T-helper 9 cell (primary cell): ENCODE data around the gene SMAD3.
"Not testable (repeated sequence)": the region's sequence is repeated elsewhere in the genome, so short reads cannot be mapped to it uniquely, and the experiment has no call there.

Source experiments
- DNase-seq: peaks from one replicate; pipeline ENCODE4 v3.0.0-alpha.2; 2020

Gene SMAD3

DNA sequence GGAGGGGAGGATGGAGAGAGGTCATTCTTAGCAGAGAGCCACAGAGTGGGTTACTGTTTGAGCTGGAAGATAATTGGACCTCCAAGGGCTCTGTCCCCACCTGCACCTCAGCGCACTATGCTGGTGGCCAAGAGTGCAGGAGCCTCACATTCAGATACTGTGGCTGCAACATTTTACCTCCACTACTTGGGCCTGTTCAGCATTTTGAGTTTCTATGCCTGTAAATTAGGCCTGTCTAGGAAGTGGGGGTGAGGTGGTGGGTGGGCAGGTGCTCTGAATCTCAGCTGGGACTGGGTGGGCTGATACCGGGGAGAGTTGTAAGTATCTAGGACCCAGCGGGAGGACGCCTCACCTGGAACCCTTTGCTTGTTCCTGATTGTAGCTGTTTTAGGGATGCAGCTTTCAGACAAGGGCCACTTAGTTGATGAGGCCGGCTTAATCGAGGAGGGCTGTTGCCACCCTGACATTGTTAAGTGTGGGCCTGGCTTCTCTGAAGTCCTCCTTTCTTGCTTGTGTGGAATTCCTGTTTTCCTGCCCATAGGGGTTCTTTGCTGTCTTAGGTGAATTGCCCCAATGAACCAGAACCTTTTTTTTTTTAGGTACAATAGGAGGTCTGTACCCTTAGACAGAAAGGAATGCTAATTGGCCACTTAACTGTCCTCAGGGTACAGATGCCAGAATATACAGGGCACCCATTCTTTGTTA is 83.8 kb downstream of the SMAD3 start:
- DNase-seq = no peak

DNA sequence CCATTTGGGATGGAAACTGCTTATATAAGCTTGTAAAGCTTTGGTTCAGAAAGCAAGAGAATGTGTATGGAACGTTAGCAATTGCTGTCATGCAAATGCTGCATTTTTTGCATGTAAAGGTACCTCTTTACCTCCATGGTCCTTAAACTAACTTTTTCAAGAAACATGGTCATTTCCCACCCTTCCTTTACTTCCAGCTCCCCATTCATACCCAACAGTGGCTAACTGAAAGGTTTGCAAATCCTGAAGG is 84.3 kb downstream of the SMAD3 start:
- no peak for DNase-seq

DNA sequence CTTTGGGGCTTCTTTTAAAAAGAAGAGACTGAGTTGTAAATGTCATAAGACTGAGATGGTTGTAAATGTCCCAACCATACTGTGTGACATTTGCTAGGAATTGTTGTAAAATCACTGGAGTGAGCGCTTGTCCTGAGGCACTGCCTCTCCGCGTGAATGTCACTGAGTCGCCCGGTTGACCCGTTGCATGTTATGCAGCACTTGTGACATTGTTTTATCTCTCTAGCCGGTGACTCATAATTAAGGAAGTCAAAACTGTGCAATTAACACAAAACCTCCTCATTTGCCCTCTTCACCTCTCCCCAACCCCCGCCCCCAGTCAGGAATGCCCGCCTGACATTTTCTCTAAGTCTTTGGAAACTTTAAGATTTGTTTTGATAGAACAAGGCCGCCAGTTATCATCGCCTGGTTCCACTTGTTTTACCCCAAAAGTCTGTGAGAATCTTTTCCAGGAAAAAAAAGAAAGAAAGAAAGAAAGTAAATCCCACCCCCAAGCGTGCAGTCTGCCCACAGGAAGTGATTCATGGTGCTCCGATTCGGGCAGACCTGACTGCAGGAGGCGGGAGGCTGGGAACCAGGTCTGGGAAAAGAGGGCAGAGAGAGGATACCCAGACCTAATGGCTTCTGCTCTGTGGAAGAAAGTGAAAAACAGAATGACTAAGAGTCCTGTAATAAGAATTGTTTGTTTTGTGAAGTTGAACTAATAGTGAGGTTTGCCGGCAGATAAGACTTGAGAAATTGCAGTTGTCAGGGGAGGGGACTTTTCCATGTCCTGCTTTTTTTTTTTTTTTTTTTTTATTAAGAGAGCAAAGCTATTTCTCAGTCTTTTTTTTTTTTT is 84.8 kb downstream of the SMAD3 start:
- peak; percentile 15 for DNase-seq

DNA sequence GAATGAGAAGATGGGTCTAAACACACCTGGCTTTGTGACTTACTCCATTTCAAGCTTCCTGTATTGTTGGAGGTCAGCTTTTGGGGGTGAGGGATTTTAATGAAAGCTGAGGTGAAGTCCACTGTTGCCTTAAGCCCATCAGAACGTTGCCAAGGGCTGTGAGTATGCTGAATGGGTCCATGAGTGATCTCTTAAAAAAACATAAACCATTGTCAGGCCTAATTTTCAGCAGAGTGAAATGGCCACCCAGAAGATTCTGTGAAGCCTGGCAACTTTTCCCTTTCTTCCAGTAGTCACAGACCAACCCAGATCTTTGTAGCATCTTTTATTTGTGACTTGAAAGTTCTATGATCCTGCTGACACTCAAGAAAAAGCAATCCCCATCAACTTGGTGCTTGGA is 87.0 kb downstream of the SMAD3 start:
- no peak for DNase-seq

DNA sequence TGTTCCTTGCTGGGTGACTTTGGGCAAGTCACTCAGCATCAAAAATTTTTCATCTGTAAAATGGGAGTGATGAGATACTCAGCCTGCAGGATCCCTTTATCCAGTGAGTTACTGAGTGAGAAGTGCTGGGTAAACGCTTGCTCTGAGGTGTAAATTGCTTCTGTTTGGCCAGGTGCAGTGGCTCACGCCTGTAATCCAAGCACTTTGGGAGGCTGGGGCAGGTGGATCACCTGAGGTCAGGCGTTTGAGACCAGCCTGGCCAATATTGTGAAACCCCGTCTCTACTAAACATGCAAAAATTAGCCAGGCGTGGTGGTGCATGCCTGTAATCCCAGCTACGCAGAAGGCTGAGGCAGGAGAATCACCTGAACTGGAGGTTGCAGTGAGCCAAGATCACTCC is 87.6 kb downstream of the SMAD3 start:
- DNase-seq = not testable (repeated sequence)

DNA sequence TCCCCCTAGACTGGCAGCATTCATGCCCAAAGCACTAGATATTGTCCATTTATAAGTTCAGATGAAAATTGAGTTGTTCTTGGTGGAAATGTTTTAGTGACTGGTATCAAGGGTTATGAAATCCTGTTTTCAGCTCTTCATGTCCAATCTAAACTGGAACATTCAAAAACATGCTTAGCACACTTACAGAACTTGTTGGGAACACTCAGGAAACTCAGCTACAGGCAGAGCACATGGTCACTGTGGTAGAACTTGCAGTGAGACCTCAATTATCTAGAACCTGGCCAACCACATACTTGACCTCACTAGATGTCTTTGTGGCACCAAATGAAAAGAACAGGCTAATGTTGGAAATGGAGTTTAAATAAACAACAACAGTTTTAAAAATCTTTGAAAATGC is 88.8 kb downstream of the SMAD3 start:
- no peak for DNase-seq

DNA sequence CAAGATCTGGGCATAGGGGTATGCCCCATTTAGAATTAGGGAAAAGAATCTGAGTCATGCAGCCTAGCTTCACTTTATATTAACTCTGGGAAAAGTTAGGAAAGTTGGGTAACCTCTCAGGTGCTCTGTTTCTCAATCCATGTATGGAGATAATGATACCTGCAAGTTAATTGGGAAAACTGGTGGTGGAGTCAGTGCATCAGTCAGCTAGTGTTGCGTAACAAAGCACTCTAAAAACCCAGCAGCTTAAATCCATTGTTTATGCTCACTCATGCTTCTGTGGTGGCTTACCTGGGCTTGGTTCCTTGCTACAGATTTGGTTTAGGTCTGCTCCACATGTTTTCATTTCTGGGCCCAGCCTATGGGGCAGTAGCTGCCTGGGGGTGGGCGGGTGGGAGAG is 91.0 kb downstream of the SMAD3 start:
- no peak for DNase-seq

DNA sequence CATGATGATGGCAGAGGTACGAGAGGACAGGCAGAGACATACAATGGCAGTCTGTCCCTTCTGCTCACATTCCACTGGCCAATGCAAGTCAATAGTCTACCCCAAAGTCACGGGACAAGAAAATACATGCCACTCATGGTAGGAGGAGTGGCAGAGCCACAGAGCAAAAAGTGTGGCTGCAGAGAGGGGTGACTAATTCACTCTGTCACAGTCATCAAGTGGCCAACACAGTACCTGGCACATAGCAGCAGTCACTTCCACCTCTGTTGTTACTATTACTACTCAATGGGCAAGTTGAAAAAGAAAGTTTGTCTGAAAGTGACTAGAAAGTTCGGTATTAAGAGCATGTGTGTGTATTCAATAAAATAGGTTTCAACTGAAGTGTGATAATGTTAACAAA is 91.4 kb downstream of the SMAD3 start:
- no peak for DNase-seq

DNA sequence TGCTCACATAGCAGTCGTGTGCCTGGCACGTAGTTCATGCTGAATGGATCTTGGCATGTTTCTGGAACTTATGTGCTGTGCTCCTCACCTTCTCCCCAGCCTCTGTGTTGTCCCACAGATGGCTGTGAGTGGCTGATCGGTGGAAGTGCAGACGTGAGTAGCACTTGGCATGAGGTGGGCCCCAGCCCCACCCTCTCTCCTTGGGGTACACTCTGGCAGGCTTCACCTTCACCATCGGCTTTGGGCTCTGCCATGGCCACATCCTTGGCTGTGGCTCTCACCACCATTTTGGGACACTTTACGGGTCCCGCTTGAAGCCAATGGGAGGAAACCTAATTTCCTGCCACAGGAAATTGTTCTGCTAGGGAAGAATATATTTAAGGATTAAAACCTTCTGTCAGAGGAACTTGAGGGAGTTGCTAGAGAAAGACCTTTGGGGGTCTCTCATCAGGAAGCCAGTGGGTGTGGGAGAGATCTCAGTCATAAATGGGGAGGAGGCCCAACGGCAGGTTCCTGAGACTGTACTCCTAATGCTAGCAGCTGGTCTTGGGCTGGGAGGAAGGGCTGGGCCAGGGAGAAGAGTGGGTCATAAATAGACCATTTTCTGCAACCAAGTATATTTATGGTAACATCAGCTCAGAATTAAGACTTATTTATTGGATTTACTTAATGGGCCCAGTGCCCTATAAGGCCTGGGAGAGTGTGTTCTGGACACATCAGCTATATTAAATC is 92.3 kb downstream of the SMAD3 start:
- DNase-seq = no peak

DNA sequence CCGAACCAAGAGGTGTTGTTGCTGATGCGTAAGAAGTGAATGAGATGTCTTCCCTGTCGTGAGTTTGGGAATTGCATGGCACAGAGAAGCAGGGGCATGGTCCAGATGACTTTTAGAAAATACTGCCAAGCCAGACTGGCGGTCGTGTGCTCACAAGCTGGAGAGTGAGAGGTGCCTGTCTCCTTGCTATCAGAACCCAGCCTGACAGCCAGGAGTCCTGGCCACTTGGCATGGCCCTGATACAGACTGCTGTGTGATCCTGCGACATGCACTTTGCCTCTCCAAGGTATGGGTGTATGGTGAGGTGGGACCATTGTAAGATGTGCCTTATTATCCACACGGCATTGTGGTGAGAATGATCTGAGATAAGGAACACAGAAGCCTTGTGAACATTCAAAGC is 93.0 kb downstream of the SMAD3 start:
- no peak for DNase-seq

DNA sequence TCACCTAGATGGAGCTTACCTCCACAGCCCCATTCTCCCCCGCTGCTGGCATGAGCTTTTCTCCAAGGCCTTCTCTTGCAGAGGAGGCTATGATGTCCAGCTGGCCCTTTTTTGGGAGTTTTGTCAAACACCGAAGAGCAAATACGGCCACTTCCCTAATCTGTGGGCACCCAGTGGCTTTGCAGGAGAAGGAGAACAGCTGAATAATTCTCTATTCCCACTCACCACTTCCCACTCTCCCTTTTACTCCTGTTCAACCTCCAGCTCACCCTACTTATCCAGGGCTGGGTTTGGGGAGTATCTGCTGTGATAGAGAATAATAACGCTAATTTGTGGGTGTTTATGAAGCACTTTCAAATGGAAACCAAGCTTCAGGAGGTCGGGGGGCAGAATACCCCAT is 96.0 kb downstream of the SMAD3 start:
- no peak for DNase-seq

DNA sequence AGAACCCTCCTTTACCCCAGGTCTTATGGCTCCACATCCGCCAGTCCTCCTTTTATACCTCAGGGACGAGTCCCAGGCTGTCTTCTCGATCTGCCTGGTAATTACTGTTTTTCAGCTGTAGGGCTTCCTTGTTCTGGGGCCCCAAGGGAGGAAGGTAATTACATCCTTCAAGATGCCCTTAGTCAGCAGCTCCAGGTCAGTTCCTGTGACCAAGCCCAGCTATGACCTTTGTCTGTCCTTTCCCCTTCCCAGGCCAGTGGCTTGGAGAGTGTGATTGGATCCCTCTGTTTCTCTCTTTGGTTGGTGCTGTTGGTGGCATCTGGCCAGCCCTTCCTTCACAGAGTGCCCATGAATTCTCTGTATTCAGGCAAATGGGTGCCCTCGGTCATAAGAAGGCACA is 96.5 kb downstream of the SMAD3 start:
- DNase-seq = no peak

DNA sequence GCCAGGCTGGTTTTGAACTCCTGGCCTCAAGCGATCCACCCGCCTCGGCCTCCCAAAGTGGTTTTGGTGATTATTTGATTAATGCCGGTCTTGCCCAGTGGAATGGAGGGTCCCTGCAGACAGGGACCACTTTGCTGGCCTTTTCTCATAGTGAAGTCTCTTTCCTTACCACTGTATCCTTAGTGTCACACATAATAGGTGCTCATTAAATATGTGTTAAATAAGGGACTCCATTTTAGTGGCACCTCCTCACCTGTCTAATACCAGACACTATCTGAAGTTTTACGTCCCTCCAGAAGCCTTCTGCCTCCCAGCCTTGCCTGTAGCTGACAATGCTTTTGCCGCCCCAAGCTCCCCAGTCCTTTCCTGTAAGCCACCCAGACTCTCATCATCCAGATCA is 97.8 kb downstream of the SMAD3 start:
- no peak for DNase-seq

DNA sequence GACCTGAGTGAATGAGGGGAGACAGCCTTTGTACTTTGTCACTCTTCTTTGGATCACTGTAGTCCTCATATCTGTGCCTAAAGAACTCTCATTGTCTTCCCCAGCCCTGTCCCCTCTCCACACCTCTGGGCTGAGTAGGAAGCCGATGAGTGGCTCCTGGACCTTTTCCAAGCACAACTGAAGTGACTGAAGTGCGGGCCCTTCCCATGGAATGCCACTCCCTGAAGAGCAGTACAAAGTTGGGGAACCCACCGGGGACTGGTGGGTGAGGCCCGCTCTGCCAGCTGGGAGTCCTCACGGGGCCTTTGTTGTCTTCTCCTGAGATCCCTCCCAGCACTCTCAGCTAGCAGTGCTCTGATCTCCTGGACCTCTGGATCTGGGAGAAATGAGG is 99.0 kb downstream of the SMAD3 start:
- no peak for DNase-seq

DNA sequence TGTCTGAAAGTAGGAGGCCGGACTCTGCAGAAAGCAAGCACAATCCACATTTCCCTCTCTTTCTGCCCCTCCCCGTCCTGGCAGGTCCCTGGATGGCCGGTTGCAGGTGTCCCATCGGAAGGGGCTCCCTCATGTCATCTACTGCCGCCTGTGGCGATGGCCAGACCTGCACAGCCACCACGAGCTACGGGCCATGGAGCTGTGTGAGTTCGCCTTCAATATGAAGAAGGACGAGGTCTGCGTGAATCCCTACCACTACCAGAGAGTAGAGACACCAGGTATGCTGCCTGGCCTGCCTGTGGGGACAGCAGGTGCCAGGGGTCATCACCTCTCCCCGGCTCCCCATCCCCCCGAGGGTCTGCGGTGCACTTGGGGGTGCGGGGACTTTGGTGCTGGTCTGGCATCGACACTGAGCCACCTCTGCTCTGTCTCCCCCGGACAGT is 99.4 kb downstream of the SMAD3 start:
- DNase-seq = no peak

DNA sequence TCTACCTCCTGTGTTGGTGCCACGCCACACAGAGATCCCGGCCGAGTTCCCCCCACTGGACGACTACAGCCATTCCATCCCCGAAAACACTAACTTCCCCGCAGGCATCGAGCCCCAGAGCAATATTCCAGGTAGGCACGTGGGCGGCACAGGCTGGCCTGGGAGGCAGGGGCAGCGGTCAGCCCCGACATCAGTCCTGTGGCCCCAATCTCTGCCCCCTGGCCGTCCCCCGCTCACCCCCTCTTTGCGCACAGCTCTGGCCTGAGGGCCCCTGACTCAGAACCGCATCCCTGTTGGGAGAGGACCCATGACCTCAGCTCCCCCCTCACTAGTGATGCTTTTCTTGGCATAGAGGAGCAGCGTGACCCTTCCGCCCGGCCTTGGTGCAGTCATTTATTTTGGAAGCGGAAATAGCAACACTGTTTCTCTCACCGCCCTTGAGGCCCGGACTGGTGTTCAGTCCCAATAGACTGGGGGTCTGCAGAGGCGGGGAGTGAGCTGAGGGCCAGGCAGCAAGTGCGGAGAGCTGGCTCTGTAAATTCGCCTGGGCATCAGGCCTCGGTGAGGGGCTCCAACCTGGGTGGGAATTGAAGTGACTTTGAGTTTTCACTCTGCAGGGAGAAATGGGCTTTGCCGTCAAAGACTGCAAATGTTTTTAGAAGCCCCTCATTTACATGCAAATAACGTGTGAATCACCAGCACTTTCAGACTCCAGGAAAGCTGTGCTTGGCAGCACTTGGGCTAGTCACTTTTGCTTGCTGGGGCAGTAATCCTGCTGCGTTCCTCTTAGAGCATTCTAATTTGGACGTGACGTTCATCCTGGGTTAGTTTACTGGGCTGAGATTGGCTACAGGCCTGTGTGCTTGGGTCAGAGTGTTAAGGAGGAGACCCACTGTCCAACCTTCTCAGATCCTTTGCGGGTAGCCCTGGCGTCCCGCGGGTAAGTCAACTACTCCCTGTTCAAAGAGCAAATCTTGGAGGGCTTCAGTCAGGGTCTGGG is 100.2 kb downstream of the SMAD3 start:
- no peak for DNase-seq

DNA sequence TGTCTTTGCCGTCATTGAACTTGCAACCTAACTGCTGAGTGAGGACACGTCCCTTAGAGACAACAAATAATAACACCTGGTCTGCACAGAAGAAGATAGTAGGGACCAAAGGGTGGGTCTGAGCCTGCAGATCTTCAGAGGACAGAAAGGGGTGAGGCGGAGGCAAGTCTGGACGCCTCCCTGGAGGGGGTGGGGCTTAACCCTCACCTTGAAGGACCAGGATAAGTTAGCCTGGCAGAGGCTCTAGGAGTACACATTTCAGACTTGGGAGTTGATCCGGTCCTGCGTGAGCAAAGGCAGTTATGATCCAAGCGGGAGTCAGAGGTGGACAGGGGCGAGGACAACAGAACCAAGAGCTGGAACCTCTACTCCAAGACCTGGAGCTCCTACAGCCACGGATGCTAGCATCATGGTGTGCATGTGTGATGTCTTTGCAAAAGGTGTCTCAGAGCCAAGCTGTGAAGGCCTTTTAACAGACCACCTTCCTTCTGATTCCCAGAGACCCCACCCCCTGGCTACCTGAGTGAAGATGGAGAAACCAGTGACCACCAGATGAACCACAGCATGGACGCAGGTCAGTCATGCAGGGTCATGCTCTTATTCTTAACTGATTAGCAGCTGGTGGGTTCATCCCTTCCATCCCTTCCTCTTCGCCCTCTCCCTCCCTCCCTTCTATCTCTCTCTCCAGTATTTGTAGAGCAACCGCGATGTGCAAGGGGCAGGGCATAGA is 101.0 kb downstream of the SMAD3 start:
- DNase-seq = no peak

DNA sequence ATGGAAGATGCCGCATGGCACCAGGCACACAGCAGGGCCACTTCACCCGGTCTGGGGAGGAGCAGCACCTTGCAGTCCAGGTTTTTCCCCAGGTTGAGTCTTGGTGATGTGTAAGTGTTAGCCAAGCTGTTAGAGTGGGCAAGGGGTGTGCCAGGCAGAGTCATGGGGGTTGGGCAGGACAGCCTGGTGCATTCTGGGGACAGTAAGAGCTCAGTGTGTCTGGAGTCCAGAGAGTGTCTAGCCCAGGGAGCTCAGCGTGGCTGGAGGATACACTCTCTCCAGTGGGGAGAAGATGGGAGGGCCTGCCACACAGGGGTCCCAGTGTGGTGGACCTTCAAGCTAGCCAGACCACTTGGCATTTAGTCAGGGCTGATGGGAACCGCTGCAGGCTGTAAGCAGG is 101.7 kb downstream of the SMAD3 start:
- no peak for DNase-seq

DNA sequence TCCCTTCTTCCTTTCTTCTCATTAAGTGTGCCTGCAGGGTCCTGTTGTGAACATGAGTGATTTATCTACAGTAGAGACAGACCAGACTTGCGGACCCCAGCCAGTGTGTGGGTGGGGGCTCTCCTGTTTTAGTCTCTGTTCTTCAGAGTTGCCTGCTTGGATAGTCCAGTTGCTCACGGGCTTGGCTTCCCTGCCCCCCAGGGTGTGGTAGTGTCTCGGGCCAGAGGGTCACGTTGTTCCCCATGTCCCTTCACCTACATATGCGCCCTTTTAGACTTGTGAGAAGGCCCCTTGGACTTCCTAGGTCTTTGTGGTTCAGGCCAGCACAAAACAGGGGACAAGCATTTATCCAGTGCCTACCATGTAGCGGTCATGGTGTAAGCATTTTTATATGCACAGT is 103.3 kb downstream of the SMAD3 start:
- DNase-seq = no peak

DNA sequence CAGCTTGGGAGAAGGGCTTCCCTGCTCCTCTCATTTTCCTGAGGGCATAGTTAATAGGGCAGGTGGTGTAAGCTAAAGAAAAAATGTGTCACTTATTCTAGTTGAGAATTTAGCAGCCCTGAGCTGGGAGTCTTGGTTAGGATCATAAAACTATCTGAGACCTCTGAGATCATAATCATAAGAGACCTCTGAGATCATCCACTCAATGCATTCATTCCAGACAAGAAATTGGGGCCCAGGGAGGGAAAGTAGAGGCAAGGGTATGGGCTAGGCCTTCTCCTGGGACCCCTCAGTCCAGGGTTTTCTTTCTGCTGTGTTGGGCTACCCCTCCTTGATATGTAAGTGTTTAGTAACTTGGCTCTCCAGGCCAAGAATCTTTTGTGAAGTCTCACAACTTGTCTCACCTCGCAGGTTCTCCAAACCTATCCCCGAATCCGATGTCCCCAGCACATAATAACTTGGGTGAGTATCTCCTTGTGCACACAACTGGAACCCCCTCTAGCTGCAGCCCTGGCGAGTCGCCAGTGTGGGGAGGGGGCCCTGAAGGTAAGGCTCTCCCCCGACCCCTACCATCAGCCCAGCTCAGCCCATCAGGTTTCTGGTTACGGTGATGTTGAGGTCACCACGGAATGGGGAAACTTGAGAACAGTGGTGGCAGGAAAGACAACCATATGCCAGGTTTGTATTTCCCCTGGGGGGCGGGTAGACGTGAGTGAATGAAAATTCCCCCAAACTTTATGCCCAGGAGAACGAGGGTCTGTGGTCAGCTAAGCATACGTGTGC is 104.9 kb downstream of the SMAD3 start:
- no peak for DNase-seq

DNA sequence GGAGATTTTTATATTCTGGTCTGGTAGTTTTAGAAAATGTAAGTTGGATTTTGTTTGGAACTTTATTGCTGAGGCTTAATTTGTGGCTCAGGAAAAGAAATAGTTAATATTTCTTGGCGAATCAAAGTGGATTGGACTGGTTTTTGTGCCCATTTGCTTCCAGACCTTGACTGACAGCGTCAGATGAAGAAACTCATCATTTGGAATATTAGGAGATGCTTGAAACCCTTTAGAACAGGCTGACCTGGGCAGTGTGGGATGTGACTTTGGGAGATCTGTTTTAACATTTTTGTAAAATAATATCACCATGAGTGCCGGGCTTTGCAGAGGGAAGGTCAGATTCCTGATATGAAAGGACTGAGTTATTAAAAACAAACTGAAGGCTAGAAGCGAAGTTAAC is 106.1 kb downstream of the SMAD3 start:
- DNase-seq = no peak
